ENCODE data around the gene SDR42E1. TPM values are rescaled to one million over a fixed set of nuclear protein-coding genes. Genes with fewer than 3 reads are reported as not detected.
A peak's percentile ranks its signal among the peaks of the same experiment; 100 is the strongest.

Gene SDR42E1
- total and polyA plus RNA-seq, 2 of the 13 experiments (the other 11 are each of a cell fraction or from before 2014, with no cell fraction given), result 0.01 to 0.13 TPM

DNA sequence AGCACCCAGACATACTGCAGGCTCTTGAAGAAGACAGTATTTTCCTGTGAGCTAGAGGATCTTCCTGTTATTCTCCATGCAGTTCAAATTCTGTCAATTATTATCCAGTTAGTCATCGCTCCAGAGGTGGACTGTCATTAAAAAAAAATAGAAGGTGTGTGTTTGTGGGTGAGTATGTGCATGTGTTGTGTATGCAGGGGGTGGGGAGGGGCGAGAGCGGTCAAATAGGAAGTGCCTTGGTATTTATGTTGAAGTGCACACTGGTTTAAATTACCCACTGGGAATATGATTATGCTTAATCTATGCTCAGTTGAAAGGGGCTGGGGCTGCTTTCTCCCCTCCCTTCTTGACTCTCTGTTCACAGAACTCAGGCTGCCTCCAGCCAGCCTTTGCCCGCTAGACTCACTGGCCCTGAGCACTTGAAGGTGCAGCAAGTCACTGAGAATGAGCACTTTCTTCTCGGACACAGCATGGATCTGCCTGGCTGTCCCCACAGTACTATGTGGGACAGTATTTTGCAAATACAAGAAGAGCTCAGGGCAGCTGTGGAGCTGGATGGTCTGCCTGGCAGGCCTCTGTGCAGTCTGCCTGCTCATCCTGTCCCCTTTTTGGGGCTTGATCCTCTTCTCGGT lies 23.8 kb upstream of the SDR42E1 start, which contains the start of gene HSD17B2 (continued):
- TF ChIP-seq, protein P1, sequence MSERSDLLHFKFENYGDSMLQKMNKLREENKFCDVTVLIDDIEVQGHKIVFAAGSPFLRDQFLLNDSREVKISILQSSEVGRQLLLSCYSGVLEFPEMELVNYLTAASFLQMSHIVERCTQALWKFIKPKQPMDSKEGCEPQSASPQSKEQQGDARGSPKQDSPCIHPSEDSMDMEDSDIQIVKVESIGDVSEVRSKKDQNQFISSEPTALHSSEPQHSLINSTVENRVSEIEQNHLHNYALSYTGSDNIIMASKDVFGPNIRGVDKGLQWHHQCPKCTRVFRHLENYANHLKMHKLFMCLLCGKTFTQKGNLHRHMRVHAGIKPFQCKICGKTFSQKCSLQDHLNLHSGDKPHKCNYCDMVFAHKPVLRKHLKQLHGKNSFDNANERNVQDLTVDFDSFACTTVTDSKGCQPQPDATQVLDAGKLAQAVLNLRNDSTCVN (CRISPR knock-in tag; IDR thresholded peaks at IDR 0.05; ENCODE audit: borderline replicate concordance), result no peak; the same call in 1 of the 2 replicates
- TF ChIP-seq, protein P2, sequence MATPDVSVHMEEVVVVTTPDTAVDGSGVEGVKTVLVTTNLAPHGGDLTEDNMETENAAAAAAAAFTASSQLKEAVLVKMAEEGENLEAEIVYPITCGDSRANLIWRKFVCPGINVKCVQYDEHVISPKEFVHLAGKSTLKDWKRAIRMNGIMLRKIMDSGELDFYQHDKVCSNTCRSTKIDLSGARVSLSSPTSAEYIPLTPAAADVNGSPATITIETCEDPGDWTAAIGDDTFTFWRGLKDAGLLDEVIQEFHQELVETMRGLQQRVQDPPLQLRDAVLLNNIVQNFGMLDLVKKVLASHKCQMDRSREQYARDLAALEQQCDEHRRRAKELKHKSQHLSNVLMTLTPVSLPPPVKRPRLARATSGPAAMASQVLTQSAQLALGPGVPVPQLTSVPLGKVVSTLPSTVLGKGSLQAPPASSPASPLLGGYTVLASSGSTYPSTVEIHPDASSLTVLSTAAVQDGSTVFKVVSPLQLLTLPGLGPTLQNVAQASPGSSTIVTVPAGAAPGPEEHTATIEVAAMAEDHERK (CRISPR knock-in tag; IDR thresholded peaks at IDR 0.05; ENCODE audit: low read depth), result no peak
- TF ChIP-seq ZSCAN21 (CRISPR knock-in tag; IDR thresholded peaks at IDR 0.05; ENCODE audit: borderline replicate concordance), result 0 out of 2 replicates have a peak, but pooled peaks have one; percentile 23
- TF ChIP-seq, protein P3, sequence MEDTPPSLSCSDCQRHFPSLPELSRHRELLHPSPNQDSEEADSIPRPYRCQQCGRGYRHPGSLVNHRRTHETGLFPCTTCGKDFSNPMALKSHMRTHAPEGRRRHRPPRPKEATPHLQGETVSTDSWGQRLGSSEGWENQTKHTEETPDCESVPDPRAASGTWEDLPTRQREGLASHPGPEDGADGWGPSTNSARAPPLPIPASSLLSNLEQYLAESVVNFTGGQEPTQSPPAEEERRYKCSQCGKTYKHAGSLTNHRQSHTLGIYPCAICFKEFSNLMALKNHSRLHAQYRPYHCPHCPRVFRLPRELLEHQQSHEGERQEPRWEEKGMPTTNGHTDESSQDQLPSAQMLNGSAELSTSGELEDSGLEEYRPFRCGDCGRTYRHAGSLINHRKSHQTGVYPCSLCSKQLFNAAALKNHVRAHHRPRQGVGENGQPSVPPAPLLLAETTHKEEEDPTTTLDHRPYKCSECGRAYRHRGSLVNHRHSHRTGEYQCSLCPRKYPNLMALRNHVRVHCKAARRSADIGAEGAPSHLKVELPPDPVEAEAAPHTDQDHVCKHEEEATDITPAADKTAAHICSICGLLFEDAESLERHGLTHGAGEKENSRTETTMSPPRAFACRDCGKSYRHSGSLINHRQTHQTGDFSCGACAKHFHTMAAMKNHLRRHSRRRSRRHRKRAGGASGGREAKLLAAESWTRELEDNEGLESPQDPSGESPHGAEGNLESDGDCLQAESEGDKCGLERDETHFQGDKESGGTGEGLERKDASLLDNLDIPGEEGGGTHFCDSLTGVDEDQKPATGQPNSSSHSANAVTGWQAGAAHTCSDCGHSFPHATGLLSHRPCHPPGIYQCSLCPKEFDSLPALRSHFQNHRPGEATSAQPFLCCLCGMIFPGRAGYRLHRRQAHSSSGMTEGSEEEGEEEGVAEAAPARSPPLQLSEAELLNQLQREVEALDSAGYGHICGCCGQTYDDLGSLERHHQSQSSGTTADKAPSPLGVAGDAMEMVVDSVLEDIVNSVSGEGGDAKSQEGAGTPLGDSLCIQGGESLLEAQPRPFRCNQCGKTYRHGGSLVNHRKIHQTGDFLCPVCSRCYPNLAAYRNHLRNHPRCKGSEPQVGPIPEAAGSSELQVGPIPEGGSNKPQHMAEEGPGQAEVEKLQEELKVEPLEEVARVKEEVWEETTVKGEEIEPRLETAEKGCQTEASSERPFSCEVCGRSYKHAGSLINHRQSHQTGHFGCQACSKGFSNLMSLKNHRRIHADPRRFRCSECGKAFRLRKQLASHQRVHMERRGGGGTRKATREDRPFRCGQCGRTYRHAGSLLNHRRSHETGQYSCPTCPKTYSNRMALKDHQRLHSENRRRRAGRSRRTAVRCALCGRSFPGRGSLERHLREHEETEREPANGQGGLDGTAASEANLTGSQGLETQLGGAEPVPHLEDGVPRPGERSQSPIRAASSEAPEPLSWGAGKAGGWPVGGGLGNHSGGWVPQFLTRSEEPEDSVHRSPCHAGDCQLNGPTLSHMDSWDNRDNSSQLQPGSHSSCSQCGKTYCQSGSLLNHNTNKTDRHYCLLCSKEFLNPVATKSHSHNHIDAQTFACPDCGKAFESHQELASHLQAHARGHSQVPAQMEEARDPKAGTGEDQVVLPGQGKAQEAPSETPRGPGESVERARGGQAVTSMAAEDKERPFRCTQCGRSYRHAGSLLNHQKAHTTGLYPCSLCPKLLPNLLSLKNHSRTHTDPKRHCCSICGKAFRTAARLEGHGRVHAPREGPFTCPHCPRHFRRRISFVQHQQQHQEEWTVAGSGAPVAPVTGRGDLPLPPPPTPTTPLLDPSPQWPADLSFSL (CRISPR knock-in tag; IDR thresholded peaks at IDR 0.05), result peak; percentile 89; the same call in 1 of the 2 replicates
- no peak for TF ChIP-seq AGO2 (optimal IDR thresholded peaks at IDR 0.05; ENCODE audit: low read depth, low read length)
- TF ChIP-seq, protein P4, sequence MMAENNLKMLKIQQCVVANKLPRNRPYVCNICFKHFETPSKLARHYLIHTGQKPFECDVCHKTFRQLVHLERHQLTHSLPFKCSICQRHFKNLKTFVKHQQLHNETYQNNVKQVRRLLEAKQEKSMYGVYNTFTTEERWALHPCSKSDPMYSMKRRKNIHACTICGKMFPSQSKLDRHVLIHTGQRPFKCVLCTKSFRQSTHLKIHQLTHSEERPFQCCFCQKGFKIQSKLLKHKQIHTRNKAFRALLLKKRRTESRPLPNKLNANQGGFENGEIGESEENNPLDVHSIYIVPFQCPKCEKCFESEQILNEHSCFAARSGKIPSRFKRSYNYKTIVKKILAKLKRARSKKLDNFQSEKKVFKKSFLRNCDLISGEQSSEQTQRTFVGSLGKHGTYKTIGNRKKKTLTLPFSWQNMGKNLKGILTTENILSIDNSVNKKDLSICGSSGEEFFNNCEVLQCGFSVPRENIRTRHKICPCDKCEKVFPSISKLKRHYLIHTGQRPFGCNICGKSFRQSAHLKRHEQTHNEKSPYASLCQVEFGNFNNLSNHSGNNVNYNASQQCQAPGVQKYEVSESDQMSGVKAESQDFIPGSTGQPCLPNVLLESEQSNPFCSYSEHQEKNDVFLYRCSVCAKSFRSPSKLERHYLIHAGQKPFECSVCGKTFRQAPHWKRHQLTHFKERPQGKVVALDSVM (CRISPR knock-in tag; IDR thresholded peaks at IDR 0.05), result no peak
- TF ChIP-seq ZNF253 (CRISPR knock-in tag; IDR thresholded peaks at IDR 0.05; ENCODE audit: borderline replicate concordance), result no peak
- no peak for TF ChIP-seq ZMAT3 (CRISPR knock-in tag; conservative IDR thresholded peaks at IDR 0.05)
- TF ChIP-seq, protein P5, sequence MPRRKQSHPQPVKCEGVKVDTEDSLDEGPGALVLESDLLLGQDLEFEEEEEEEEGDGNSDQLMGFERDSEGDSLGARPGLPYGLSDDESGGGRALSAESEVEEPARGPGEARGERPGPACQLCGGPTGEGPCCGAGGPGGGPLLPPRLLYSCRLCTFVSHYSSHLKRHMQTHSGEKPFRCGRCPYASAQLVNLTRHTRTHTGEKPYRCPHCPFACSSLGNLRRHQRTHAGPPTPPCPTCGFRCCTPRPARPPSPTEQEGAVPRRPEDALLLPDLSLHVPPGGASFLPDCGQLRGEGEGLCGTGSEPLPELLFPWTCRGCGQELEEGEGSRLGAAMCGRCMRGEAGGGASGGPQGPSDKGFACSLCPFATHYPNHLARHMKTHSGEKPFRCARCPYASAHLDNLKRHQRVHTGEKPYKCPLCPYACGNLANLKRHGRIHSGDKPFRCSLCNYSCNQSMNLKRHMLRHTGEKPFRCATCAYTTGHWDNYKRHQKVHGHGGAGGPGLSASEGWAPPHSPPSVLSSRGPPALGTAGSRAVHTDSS (CRISPR knock-in tag; conservative IDR thresholded peaks at IDR 0.05), result no peak
- no peak for TF ChIP-seq ZNF343 (CRISPR knock-in tag; IDR thresholded peaks at IDR 0.05)
- TF ChIP-seq LCORL (IDR thresholded peaks at IDR 0.05), result no peak
- TF ChIP-seq LCORL (CRISPR knock-in tag; IDR thresholded peaks at IDR 0.05), result peak; percentile 50
- 0 out of 4 replicates have a peak, but pooled peaks of 1 of the 2 experiments have one; percentile 19 for TF ChIP-seq KLF16 (CRISPR knock-in tag; IDR thresholded peaks at IDR 0.05)
- no peak for TF ChIP-seq POLR2AphosphoS2 (IDR thresholded peaks at IDR 0.05; ENCODE audit: low read depth, low read length)
- 0 out of 2 replicates have a peak, but pooled peaks have one; percentile 27 for TF ChIP-seq REPIN1 (CRISPR knock-in tag; IDR thresholded peaks at IDR 0.05; ENCODE audit: borderline replicate concordance, low read depth)
